Measurements from ENCODE around the gene RAB27A.
"Not testable (repeated sequence)": the region's sequence is repeated elsewhere in the genome, so short reads cannot be mapped to it uniquely, and the experiment has no call there.

RAB27A gene

DNA sequence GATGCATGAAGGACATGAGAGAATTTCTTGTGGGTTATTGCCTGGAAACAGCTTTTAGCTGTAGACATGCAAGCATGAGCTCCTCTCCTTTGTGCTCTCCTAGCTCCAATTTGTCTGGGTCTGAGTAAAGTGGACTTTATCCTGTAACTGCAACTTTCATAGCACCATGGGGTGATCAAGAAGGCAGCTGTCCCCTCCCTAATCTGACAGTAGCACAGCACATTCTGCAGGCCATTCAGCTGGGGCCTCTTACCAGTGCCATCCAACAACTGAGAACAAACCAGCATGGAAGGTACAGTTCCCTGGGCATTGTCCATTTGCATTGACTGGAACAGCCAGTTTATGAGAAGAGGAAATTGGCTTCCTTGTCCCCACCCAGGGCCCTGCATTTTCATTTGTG lies 7.7 kb upstream of the RAB27A start:
- Histone ChIP-seq H3K4me3 (ENCODE audit: low read length) (no peak overlapping the region), H3K36me3 (ENCODE audit: insufficient read depth, low read depth, low read length) (no peaks in the 10 kb centered on the region)

GRCh38 chr15:55290528-55291057 lies 980 bp upstream of the RAB27A start:
- Histone ChIP-seq H3K9ac (ENCODE audit: low read depth, low read length) (peak overlapping the region; percentile 77; the same call in 1 of the 2 replicates), H3K9me3 (ENCODE audit: insufficient read depth, low read depth, low read length) (no peaks in the 10 kb centered on the region), H3K36me3 (ENCODE audit: insufficient read depth, low read depth, low read length) (no peaks in the 10 kb centered on the region), H3K27ac (ENCODE audit: low read length) (no peak overlapping the region), H3K4me1 (ENCODE audit: insufficient read depth, low read length) (no peaks in the 10 kb centered on the region; the same call in 1 of the 2 replicates), H3K27me3 (ENCODE audit: insufficient read depth, low read length) (peaks cover 14% of the 10 kb centered on the region), H3K4me3 (ENCODE audit: low read length) (peak overlapping the region; percentile 93)

More for the DNA sequence above, 7.7 kb upstream of the RAB27A start:
- Histone ChIP-seq H3K4me1 (ENCODE audit: insufficient read depth, low read length) (no peaks in the 10 kb centered on the region), H3K27ac (ENCODE audit: low read length) (no peak overlapping the region), H3K9me3 (ENCODE audit: insufficient read depth, low read depth, low read length) (peaks cover 2% of the 10 kb centered on the region; the same call in 1 of the 2 replicates), H3K27me3 (ENCODE audit: insufficient read depth, low read length) (no peaks in the 10 kb centered on the region), H3K9ac (ENCODE audit: low read depth, low read length) (no peak overlapping the region)

DNA sequence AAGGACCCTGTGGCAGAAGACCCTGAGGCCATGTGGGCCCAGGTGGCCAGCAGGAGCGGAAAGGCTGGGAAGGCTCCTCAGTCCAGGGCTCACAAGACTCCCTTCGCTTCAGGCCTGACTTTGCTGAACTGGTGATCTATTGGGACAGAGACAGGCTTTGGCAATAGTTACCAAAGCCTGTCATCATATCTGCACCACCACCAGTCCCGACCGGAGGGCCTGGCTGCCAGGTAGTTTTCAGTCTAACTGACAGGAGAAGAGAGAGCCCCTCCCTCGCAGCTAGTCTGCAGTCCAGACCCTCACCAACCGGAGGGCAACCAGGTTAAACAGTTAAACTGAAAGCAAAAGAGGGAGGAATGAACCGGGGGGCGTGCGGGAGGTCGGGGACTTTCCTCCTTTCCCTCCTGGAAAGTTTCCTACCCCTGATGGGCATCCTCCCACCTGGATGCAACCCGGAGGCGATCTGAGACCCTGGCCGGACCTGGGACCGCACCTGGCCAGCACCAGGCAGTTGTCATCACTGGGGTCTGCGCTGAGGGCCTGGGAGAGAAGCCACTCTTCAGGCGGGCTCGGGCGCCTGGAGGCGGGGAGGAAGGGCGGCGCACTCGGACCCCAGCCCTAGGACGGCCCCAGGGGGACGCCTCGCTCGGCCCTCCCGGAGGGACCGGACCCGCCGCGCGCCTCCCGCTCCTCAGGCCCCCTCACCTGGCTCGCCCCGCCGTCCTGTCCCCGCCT lies 435 bp downstream of the RAB27A start:
- Histone ChIP-seq H3K27ac (ENCODE audit: low read length) (no peak overlapping the region), H3K9ac (ENCODE audit: low read depth, low read length) (peak overlapping the region; percentile 77; the same call in 1 of the 2 replicates)

DNA sequence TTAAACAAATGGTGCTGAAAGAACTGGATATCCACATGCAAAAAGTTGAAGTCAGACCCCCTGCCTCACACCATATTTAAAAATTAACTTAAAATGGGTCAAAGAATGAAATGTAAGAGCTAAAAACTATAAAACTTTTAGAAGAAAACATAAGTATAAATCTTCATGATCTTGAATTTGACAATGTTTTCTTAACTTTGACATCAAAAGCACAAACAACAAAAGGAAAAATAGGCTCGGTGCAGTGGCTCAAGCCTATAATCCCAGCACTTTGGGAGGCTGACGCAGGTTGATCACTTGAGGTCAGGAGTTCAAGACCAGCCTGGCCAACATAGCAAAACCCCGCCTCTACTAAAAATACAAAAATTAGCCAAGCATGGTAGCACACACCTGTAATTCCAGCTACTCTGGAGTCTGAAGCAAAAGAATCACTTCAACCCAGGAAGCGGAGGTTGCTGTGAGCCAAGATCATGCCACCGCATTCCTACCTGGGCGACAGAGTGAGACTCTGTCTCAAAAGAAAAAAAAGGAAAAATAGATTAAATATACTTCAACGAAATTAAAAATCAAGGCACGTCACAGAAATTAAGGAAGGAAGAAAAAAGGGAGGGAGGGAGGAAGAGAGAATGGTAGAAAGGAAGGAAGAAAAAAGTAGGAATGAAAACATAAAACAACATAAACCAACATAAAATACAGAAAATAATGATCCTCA lies 1.5 kb downstream of the RAB27A start:
- Histone ChIP-seq H3K9ac (ENCODE audit: low read depth, low read length) (no peak overlapping the region), H3K4me1 (ENCODE audit: insufficient read depth, low read length) (peaks cover 5% of the 10 kb centered on the region), H3K27ac (ENCODE audit: low read length) (no peak overlapping the region), H3K4me3 (ENCODE audit: low read length) (no peak overlapping the region), H3K36me3 (ENCODE audit: insufficient read depth, low read depth, low read length) (no peaks in the 10 kb centered on the region), H3K9me3 (ENCODE audit: insufficient read depth, low read depth, low read length) (no peaks in the 10 kb centered on the region), H3K27me3 (ENCODE audit: insufficient read depth, low read length) (peaks cover 14% of the 10 kb centered on the region)

More for the DNA sequence above, 435 bp downstream of the RAB27A start:
- H3K4me1 ChIP-seq (ENCODE audit: insufficient read depth, low read length) = peaks cover 4% of the 10 kb centered on the region
- no peaks in the 10 kb centered on the region for H3K9me3 ChIP-seq (ENCODE audit: insufficient read depth, low read depth, low read length)
- peak overlapping the region; percentile 93 for H3K4me3 ChIP-seq (ENCODE audit: low read length)
- H3K36me3 ChIP-seq (ENCODE audit: insufficient read depth, low read depth, low read length) = no peaks in the 10 kb centered on the region
- peaks cover 14% of the 10 kb centered on the region for H3K27me3 ChIP-seq (ENCODE audit: insufficient read depth, low read length)

- not testable (repeated sequence) for H3K4me3 ChIP-seq (ENCODE audit: low read length); H3K9ac ChIP-seq (ENCODE audit: low read depth, low read length); H3K27ac ChIP-seq (ENCODE audit: low read length); H3K4me1 ChIP-seq (ENCODE audit: insufficient read depth, low read length); H3K36me3 ChIP-seq (ENCODE audit: insufficient read depth, low read depth, low read length); H3K9me3 ChIP-seq (ENCODE audit: insufficient read depth, low read depth, low read length)
- peaks cover 14% of the 10 kb centered on the region for H3K27me3 ChIP-seq (ENCODE audit: insufficient read depth, low read length)
Measured at GRCh38 chr15:55286442-55287189, 3.0 kb downstream of the RAB27A start.

DNA sequence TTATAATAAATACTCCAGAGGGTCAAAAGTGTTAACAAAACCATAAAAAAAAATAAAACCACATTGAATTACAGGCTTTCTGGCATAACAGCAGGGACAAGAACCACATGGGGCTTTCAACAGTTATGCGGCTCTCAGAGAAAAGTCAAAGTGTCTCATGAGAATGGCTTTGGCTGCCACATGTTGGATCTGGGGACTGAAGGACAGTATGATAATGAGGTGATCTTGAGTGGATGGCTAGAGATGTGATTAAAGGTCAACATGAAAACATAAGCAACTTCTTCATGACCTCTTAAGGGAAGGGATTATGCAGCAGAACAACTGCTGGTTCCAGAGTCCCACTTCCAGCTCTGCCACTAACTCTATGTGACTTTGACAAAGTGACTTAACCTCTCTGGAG lies 5.2 kb downstream of the RAB27A start:
- no peak overlapping the region for H3K9ac ChIP-seq (ENCODE audit: low read depth, low read length)
- H3K36me3 ChIP-seq (ENCODE audit: insufficient read depth, low read depth, low read length) = no peaks in the 10 kb centered on the region
- no peaks in the 10 kb centered on the region for H3K9me3 ChIP-seq (ENCODE audit: insufficient read depth, low read depth, low read length)
- H3K27me3 ChIP-seq (ENCODE audit: insufficient read depth, low read length) = peaks cover 14% of the 10 kb centered on the region
- H3K4me1 ChIP-seq (ENCODE audit: insufficient read depth, low read length) = peaks cover 5% of the 10 kb centered on the region
- no peak overlapping the region for H3K27ac ChIP-seq (ENCODE audit: low read length)
- no peak overlapping the region for H3K4me3 ChIP-seq (ENCODE audit: low read length)

DNA sequence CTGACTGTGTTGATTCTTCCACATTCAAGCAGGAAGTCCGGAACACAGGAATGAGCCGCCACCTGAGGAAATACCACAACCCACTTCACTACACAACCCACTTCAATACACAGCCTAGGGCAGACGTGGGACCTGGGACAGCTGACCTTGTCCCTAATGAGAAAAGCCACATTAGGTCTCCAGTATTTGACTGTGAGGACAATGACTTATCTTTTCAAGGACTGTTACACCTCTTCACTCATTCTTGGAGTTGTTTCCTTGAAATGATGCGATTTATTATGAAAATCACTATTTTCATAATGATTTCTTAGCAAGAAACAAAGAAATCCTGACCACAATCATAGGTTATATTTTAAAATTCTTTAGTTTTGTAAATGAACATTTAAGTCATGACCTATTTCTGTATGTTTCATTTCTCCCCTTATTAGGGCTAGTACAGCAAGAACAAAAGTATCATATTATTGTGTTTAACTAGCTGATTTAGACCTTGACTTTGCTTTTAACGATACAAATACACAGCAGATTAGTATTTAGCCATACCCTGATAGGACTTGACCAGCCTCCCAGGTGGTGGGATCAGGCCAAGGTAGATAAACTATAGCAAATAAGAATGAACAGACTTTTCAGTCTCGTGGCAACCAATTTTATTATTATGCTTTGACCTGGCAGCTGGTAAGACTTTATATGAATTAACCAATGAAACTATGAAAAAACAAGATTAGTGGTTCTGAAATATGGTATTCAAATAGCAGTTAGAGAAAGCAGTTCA lies 6.0 kb downstream of the RAB27A start:
- no peak overlapping the region for H3K4me3 ChIP-seq (ENCODE audit: low read length)
- H3K27ac ChIP-seq (ENCODE audit: low read length) = no peak overlapping the region
- peaks cover 5% of the 10 kb centered on the region for H3K4me1 ChIP-seq (ENCODE audit: insufficient read depth, low read length)
- H3K9me3 ChIP-seq (ENCODE audit: insufficient read depth, low read depth, low read length) = no peaks in the 10 kb centered on the region
- peaks cover 6% of the 10 kb centered on the region; the same call in 1 of the 2 replicates for H3K27me3 ChIP-seq (ENCODE audit: insufficient read depth, low read length)
- no peaks in the 10 kb centered on the region for H3K36me3 ChIP-seq (ENCODE audit: insufficient read depth, low read depth, low read length)
- H3K9ac ChIP-seq (ENCODE audit: low read depth, low read length) = no peak overlapping the region

GRCh38 chr15:55282284-55282833 lies 7.3 kb downstream of the RAB27A start:
- peaks cover 5% of the 10 kb centered on the region for H3K4me1 ChIP-seq (ENCODE audit: insufficient read depth, low read length)
- no peak overlapping the region for H3K4me3 ChIP-seq (ENCODE audit: low read length)
- H3K27me3 ChIP-seq (ENCODE audit: insufficient read depth, low read length) = no peaks in the 10 kb centered on the region
- H3K27ac ChIP-seq (ENCODE audit: low read length) = no peak overlapping the region
- no peaks in the 10 kb centered on the region for H3K9me3 ChIP-seq (ENCODE audit: insufficient read depth, low read depth, low read length)
- no peak overlapping the region for H3K9ac ChIP-seq (ENCODE audit: low read depth, low read length)
- no peaks in the 10 kb centered on the region for H3K36me3 ChIP-seq (ENCODE audit: insufficient read depth, low read depth, low read length)

- no peak overlapping the region for H3K27ac ChIP-seq (ENCODE audit: low read length)
- no peaks in the 10 kb centered on the region for H3K9me3 ChIP-seq (ENCODE audit: insufficient read depth, low read depth, low read length)
- no peak overlapping the region for H3K9ac ChIP-seq (ENCODE audit: low read depth, low read length)
- no peak overlapping the region for H3K4me3 ChIP-seq (ENCODE audit: low read length)
- H3K4me1 ChIP-seq (ENCODE audit: insufficient read depth, low read length) = peaks cover 5% of the 10 kb centered on the region
- no peaks in the 10 kb centered on the region for H3K27me3 ChIP-seq (ENCODE audit: insufficient read depth, low read length)
- H3K36me3 ChIP-seq (ENCODE audit: insufficient read depth, low read depth, low read length) = no peaks in the 10 kb centered on the region
Measured at GRCh38 chr15:55281517-55282228, 7.9 kb downstream of the RAB27A start.

DNA sequence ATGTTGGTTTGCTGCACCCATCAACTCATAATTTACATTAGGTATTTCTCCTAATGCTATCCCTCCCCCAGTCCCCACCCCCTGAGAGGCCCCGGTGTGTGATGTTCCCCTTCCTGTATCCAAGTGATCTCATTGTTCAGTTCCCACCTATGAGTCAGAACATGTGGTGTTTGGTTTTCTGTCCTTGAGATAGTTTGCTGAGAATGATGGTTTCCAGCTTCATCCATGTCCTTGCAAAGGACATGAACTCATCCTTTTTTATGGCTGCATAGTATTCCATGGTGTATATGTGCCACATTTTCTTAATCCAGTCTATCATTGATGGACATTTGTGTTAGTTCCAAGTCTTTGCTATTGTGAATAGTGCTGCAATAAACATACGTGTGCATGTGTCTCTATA lies 9.0 kb downstream of the RAB27A start:
- not testable (repeated sequence) for H3K27me3 ChIP-seq (ENCODE audit: insufficient read depth, low read length); H3K4me1 ChIP-seq (ENCODE audit: insufficient read depth, low read length); H3K27ac ChIP-seq (ENCODE audit: low read length)

More for the DNA sequence above, 9.0 kb downstream of the RAB27A start:
- not testable (repeated sequence) for H3K4me3 ChIP-seq (ENCODE audit: low read length); H3K36me3 ChIP-seq (ENCODE audit: insufficient read depth, low read depth, low read length); H3K9me3 ChIP-seq (ENCODE audit: insufficient read depth, low read depth, low read length); H3K9ac ChIP-seq (ENCODE audit: low read depth, low read length)

Data from iPS-20b (cell line).